HG02840 (cell line): ENCODE results near the gene SPAG6.

Experiments used
- ATAC-seq: cut with Tn5 transposase; IDR thresholded peaks from one replicate; pipeline ENCODE4 v1.9.1; 2021; ENCODE audit warnings: mild to moderate bottlenecking, moderate library complexity, moderate number of reproducible peaks; ENCODE audit not compliant: unreplicated experiment, low FRiP score

The SPAG6 gene

GRCh38 chr10:22321156-22321923 lies 24.0 kb upstream of the SPAG6 start:
- no peak for ATAC-seq

- ATAC-seq: no peak
Observed at GRCh38 chr10:22321924-22322640, 23.2 kb upstream of the SPAG6 start.

- ATAC-seq: no peak
Observed at GRCh38 chr10:22322641-22323160, 22.6 kb upstream of the SPAG6 start.

- no peak for ATAC-seq
Observed at GRCh38 chr10:22323538-22324305, 21.6 kb upstream of the SPAG6 start.

- no peak for ATAC-seq
Observed at GRCh38 chr10:22324413-22324812, 20.9 kb upstream of the SPAG6 start.

GRCh38 chr10:22324893-22325271 lies 20.4 kb upstream of the SPAG6 start:
- ATAC-seq: no peak

- ATAC-seq: peak; percentile 44
Observed at GRCh38 chr10:22325272-22326144, 19.8 kb upstream of the SPAG6 start.

GRCh38 chr10:22326145-22326702 lies 19.1 kb upstream of the SPAG6 start:
- no peak for ATAC-seq

- ATAC-seq: no peak
Observed at GRCh38 chr10:22329150-22329549, 16.1 kb upstream of the SPAG6 start.

GRCh38 chr10:22332116-22332692 lies 13.1 kb upstream of the SPAG6 start:
- ATAC-seq: no peak

GRCh38 chr10:22333167-22333974 lies 11.9 kb upstream of the SPAG6 start:
- no peak for ATAC-seq

GRCh38 chr10:22333975-22334282 lies 11.4 kb upstream of the SPAG6 start:
- ATAC-seq: no peak

GRCh38 chr10:22334414-22335172 lies 10.7 kb upstream of the SPAG6 start:
- ATAC-seq: no peak

GRCh38 chr10:22335173-22335933 lies 9.9 kb upstream of the SPAG6 start:
- no peak for ATAC-seq

GRCh38 chr10:22338185-22338900 lies 7.0 kb upstream of the SPAG6 start:
- ATAC-seq: no peak

- no peak for ATAC-seq
Observed at GRCh38 chr10:22338931-22339330, 6.4 kb upstream of the SPAG6 start.
